BJ (cell line): Measurements from ENCODE around the gene IKBIP. TPM values are rescaled to one million over a fixed set of nuclear protein-coding genes. Genes with fewer than 3 reads are reported as not detected.
"Not testable (repeated sequence)": the region's sequence is repeated elsewhere in the genome, so short reads cannot be mapped to it uniquely, and the experiment has no call there.

ENCODE experiments used
- CTCF ChIA-PET: fragments of 350-600 bp; formaldehyde crosslinking; extraction: SDS; loops from one replicate; lab custom pipeline; 2021; ENCODE audit warnings: antibody characterized with exemption, inconsistent platforms; lab: Yijun Ruan, JAX
- POLR2A ChIA-PET: fragments of 300-600 bp; sonication (Branson Sonifier 250); formaldehyde crosslinking; extraction: SDS; loops from one replicate; lab custom pipeline; 2021; ENCODE audit warnings: antibody characterized with exemption; lab: Charles Lee
- DNase-seq: peaks from one replicate; pipeline ENCODE4 v3.0.0-alpha.2; 2011; ENCODE audit warnings: low read depth
- H3K27me3 ChIP-seq: 2 replicates; pipeline ENCODE4 v1.6.0; 2011; ENCODE audit warnings: low read length; ENCODE audit not compliant: control insufficient read depth, insufficient read depth
- H3K36me3 ChIP-seq: 2 replicates; pipeline ENCODE4 v1.5.1; 2011; ENCODE audit warnings: low read length; ENCODE audit not compliant: control insufficient read depth, insufficient read depth
- H3K4me3 ChIP-seq: 2 replicates; pipeline ENCODE4 v1.5.1; 2011; ENCODE audit warnings: low read depth, mild to moderate bottlenecking, control low read depth, low read length
- CTCF ChIP-seq: IDR thresholded peaks from 2 replicates; pipeline ENCODE4 v1.5.1; 2011; ENCODE audit warnings: low read depth, mild to moderate bottlenecking, control low read depth, inconsistent platforms, low read length, moderate library complexity; ENCODE audit not compliant: insufficient read depth
- polyA plus RNA-seq: library from polyadenylated mRNA; depleted of rRNA; stranded (reverse); fragments of >200 nt; gene quantifications from 2 replicates; pipeline ENCODE4 v1.2.3, GENCODE V29; 2011

IKBIP gene
- polyA plus RNA-seq, 1 experiment, result 30.2 TPM

- TF ChIP-seq CTCF, result no peak
- CTCF ChIA-PET, result interaction anchor here (0.7 to 1.6 kb wide), 4 partner anchors 52 to 228 kb away, joined by 3 to 4 read pairs (median 3); no protein-coding TSS in a partner anchor
- DNase-seq, result no peak
- Histone ChIP-seq H3K4me3 (peak overlapping the region; percentile 99), H3K27me3 (no peaks in the 10 kb centered on the region), H3K36me3 (no peaks in the 10 kb centered on the region; the same call in 1 of the 2 replicates)
- POLR2A ChIA-PET, result interaction anchor here (0.5 kb wide), 1 partner anchor 15 kb away, joined by 4 read pairs; no protein-coding TSS in a partner anchor
These were observed 1.9 kb upstream of the IKBIP start for GRCh38 chr12:98646294-98647090.

GRCh38 chr12:98645572-98646067, 1.0 kb upstream of the IKBIP start:
- Histone ChIP-seq H3K36me3 (no peaks in the 10 kb centered on the region; the same call in 1 of the 2 replicates), H3K27me3 (no peaks in the 10 kb centered on the region), H3K4me3 (peak overlapping the region; percentile 99)
- CTCF ChIA-PET, result interaction anchor here (0.7 to 1.6 kb wide), 4 partner anchors 51 to 227 kb away, joined by 3 to 4 read pairs (median 3); no protein-coding TSS in a partner anchor
- POLR2A ChIA-PET, result no interaction called here
- no peak for DNase-seq
- TF ChIP-seq CTCF, result no peak

DNA sequence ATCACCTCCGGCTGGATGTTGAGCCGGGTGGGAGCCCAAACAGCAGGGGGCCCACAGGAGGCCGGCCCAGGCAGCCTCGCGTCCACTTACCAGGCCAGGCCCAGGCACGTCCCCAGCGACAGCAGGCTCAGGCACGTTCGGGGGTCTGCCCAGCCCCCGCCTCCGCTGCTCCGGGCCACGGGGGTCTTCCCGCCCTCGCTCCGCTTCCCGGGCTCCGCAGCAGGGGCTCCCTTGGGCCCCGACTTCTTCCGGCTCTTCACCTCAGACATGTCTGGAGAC, 216 bp downstream of the IKBIP start:
- POLR2A ChIA-PET, result interaction anchor here (0.6 to 1.2 kb wide), 5 partner anchors 9 to 101 kb away, joined by 3 to 16 read pairs (median 4); no protein-coding TSS in a partner anchor
- DNase-seq, result no peak
- Histone ChIP-seq H3K27me3 (no peaks in the 10 kb centered on the region), H3K4me3 (peak overlapping the region; percentile 99), H3K36me3 (no peaks in the 10 kb centered on the region; the same call in 1 of the 2 replicates)
- CTCF ChIA-PET, result interaction anchor here (0.9 to 1.5 kb wide), 3 partner anchors 10 to 78 kb away, joined by 3 to 4 read pairs (median 3); partner anchors contain the start of gene SLC25A3
- TF ChIP-seq CTCF, result no peak

DNA sequence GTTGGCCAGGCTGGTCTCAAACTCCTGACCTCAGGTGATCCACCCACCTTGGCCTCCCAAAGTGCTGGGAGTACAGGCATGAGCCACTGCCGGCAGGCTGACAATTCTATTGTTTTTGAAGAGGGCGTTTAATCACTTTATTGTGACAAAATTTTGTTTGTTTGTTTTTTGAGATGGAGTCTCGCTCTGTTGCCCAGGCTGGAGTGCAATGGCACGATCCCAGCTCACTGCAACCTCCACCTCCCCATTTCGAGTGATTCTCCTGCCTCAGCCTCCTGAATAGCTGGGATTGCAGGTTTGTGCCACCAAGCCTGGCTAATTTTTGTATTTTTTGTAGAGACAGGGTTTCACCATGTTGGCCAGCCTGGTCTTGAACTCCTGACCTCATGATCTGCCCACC, 1.8 kb downstream of the IKBIP start:
- H3K4me3 ChIP-seq, result peak overlapping the region; percentile 3; the same call in 1 of the 2 replicates
- H3K27me3 ChIP-seq, POLR2A ChIA-PET, CTCF ChIA-PET, H3K36me3 ChIP-seq, DNase-seq: not testable (repeated sequence)

DNA sequence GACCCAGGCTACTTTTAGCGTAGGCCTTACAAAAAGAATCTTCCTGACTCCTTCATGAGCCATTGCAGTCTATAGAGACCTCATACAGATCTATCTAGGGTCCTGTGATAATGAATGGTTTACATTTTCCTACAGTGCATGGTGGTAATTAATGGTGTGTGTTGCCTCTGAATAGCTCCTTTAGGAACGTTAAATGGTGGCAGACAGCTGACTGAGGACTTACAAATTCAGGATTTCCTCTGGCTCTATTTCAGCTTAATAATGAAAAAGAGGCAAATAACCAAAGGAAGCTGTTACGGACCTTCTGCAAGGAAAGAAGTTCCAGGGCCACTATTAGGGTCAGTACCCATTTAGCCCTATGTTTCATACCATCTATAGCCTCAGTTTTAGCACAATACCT, 5.1 kb downstream of the IKBIP start:
- POLR2A ChIA-PET, result no interaction called here
- no peak for TF ChIP-seq CTCF
- CTCF ChIA-PET, result interaction anchor here (0.8 to 1.3 kb wide), 4 partner anchors 10 to 202 kb away, joined by 3 to 4 read pairs (median 4); no protein-coding TSS in a partner anchor
- DNase-seq, result no peak
- Histone ChIP-seq H3K27me3 (no peaks in the 10 kb centered on the region), H3K36me3 (no peaks in the 10 kb centered on the region), H3K4me3 (no peak overlapping the region)
